Adrenal gland (tissue), 5 donors: ENCODE measurements around the gene TSPAN2.

Source experiments
- POLR2A ChIP-seq, 2 donors: fragments of 450-650 bp; IDR thresholded peaks; one replicate each; pipeline ENCODE4 v1.6.1; 2017; ENCODE audit warnings: antibody characterized with exemption in 2 of 2, mild to moderate bottlenecking in 2 of 2, moderate library complexity in 1 of 2
- TF ChIP-seq, protein P1 (sequence below), 6 experiments: fragments of 450-650 bp in 4 of 6; fragments of 200-600 bp in 2 of 6; sonication (generic) in 1 of 6; IDR thresholded peaks; 1 replicate in 5 of 6; 2 replicates in 1 of 6; pipeline versions ENCODE4 v1.5.1 to v1.8.0; 2016 to 2021; ENCODE audit warnings: antibody characterized with exemption in 6 of 6, mild to moderate bottlenecking in 2 of 6, moderate library complexity in 1 of 6
- donor health status: DM: no; HTN: no; CAD: no.

GRCh38 chr1:115130786-115131185 lies 41.5 kb upstream of the TSPAN2 start:
- TF ChIP-seq, protein P1, sequence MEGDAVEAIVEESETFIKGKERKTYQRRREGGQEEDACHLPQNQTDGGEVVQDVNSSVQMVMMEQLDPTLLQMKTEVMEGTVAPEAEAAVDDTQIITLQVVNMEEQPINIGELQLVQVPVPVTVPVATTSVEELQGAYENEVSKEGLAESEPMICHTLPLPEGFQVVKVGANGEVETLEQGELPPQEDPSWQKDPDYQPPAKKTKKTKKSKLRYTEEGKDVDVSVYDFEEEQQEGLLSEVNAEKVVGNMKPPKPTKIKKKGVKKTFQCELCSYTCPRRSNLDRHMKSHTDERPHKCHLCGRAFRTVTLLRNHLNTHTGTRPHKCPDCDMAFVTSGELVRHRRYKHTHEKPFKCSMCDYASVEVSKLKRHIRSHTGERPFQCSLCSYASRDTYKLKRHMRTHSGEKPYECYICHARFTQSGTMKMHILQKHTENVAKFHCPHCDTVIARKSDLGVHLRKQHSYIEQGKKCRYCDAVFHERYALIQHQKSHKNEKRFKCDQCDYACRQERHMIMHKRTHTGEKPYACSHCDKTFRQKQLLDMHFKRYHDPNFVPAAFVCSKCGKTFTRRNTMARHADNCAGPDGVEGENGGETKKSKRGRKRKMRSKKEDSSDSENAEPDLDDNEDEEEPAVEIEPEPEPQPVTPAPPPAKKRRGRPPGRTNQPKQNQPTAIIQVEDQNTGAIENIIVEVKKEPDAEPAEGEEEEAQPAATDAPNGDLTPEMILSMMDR (IDR thresholded peaks at IDR 0.05) = no peak
- no peak for TF ChIP-seq POLR2A (IDR thresholded peaks at IDR 0.05)
